GM18907 (cell line): ENCODE data around the gene TCTN1.
"Not testable (repeated sequence)": the region's sequence is repeated elsewhere in the genome, so short reads cannot be mapped to it uniquely, and the experiment has no call there.

Source experiments
- ATAC-seq: cut with Tn5 transposase; IDR thresholded peaks from one replicate; pipeline ENCODE4 v1.9.1; 2021; ENCODE audit warnings: mild to moderate bottlenecking, moderate library complexity; ENCODE audit not compliant: unreplicated experiment

TCTN1 gene

DNA sequence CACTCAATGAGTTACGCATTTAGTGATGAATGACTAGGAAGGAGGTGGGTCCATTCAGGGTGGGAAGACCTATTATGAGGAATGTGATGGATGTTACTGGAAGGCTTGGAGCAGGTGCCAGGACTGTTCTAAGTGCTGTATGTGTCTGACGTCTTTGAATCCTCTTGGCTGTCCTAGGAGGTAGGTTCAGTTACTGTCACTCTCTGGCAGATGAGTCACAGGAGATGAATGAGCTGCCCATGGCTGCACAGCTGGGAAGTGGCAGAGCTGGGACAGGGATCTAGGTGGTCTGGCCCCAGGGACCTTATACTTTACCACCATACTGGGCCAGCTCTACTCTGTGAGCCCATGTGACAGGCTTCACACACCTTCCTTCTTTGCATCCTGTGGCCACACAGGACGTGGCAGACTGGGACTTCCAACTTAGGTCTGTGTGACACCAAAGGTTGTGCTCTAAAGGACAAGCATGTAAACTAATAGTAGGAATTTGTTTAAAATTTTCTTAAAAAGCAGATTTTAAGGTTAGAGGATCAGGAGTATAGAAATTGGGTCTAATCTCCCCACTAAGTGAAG lies 24.0 kb downstream of the TCTN1 start:
- no peak for ATAC-seq

DNA sequence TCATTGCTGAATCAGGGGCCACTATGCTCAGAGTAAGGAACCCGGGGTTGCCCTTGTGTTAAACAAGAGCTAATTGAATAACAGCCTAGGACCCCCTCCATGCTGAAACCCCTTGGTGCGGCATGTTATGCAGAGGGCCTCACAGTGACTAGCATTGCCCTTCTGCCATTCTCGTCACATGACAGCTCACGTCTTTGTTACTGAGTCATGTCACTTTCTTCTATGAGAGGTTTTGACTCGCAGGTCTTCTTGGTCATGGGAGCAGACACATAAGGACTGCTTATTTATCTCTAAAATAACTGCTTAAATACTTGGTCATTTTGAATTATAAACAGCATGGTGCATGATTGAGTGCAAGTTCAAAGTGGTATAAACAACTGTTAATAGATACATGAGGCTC lies 24.9 kb downstream of the TCTN1 start:
- no peak for ATAC-seq

DNA sequence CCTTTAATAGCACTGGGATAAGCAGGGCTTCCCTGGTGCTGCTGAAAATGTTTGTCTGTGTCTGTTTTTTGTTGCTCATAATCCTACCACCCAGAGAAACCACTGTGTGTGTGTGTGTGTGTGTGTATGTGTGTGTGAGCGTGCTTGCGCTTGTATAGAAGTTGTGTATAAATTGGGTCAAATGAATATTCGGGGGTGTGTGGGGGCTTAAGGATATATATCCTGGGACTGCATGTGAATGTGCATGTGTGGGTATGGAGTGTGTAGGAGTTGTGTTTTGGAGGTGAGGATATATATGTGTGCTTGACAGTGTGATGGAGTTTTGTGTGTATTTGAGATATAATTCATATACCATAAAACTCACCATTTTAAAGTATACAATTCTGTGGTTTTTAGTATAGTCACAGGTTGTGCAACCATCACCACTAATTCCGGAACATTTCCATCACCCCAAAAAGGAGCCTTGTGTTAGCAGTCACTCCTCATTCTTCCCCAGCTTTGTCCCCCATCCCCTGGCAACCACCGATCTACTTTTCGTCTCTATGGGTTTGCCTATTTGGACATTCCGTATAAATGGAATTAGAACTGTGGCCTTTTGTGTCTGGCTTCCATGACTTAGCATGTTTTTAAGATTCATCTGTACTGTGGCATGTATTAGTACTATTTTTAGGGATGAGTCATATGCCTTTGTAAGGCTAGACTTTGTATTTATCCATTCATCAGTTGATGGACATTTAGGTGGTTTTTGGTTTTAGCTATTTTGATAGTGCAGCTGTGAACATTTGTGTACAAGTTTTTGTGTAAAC lies 25.6 kb downstream of the TCTN1 start:
- no peak for ATAC-seq

DNA sequence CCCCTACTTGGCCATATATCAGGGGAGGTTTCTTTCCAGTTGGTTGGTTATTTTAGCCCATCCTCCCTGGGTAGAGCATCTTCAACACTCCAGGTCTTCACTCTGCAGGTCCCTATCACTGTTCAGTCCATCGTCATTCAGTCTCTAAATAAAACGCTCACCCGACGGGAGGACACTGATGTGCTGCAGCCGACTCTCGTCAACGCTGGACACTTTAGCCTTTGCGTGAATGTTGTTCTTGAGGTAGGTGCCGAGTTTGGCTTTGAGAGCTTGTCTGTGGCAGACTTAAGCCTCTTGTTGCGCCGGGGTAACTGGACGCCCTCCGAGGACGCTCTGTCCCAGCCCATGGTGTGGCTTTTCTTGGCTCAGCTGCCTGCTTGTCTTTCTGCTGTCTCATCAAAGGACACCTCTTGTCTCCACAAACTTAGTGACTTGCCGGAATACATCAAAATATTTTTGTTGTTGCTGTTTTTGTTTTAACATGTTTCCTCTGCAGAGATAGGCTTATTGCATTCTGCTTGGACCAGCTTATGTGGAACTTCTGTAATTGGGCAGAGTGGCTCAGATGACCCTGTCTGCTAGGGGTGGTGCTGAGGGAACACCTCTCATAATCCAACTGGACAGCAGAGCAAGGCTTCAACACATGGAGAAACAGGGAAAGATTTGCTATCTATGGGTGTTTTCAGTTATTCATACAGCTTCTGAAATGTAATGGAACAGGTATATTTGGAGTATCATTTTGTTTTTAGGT lies 26.5 kb downstream of the TCTN1 start:
- ATAC-seq = no peak

DNA sequence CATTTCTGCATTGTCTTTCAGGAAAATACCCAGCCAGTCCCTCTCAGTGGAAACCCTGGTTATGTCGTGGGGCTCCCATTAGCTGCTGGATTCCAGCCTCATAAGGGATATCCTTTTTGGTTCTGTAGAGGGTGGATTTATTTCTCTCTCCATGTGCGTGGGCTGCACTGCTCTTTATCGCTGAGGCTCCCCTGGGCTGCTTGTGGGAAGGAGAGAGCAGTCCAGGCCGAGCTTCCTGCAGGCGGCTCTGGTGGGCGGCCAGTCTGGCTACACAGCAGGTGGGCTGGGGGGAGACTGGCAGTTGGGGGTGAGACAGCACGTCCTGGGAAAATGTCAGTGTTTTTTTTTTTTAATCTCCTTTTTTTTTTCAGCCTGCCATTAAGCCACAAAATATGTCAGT lies 27.6 kb downstream of the TCTN1 start:
- ATAC-seq = no peak

DNA sequence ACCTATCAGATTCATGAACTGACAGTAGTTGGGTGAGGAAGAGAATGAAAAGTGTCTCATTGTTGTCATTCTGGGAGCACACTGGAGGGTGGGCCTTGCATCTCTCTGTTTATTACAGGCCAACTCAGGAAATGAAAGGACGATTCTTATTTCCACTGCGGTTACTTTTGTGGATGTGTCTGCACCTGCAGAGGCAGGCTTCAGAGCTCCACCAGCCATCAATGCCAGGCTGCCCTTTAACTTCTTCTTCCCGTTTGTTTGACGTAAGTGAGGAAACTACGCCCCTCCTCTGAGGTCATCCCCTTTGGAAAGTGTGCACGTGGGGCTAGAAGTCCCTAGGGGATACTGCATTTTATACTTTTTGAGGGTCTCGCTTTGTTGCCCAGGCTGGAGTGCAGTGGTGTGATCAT lies 33.7 kb downstream of the TCTN1 start:
- no peak for ATAC-seq

DNA sequence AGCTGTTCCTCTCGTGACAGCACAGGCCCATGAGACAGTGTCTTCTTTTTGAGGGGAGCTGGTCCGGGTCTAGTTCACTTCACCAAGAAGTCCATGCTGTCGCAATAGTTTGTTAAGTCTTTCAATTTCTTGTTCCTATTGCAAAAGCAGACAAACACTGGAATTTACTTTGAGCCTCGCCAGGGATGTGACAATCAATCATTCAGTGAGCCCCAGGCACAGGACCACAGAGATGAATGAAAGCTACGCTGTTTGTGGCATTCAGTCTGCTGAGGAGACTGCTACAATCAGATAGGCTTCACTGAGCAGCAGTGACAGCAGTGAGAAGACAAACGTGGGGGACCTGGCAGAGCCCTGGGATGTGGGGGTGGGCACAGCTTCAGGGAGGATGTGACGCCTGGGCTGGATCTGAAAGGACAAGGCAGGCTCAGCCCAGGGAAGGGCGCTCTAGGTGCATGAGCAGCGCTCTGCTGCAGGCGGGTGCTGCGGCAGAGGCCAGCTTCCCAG lies 35.5 kb downstream of the TCTN1 start:
- ATAC-seq = no peak

DNA sequence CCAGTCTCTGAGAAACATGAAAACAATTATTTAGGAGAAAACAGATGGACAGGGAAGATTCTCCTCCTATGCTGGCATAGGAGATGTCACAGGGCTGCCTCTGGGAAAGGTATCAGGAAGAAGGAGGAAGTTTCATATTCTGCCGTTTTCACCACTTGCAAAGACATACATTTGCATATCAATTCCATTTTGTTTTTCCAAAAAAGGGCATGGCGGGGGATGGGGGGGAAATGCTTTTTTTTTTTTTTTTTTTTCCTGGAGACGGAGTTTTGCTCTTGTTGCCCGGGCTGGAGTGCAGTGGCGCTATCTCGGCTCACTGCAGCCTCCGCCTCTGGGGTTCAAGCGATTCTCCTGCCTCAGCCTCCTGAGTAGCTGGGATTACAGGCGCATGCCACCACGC lies 40.3 kb downstream of the TCTN1 start:
- ATAC-seq = not testable (repeated sequence)

DNA sequence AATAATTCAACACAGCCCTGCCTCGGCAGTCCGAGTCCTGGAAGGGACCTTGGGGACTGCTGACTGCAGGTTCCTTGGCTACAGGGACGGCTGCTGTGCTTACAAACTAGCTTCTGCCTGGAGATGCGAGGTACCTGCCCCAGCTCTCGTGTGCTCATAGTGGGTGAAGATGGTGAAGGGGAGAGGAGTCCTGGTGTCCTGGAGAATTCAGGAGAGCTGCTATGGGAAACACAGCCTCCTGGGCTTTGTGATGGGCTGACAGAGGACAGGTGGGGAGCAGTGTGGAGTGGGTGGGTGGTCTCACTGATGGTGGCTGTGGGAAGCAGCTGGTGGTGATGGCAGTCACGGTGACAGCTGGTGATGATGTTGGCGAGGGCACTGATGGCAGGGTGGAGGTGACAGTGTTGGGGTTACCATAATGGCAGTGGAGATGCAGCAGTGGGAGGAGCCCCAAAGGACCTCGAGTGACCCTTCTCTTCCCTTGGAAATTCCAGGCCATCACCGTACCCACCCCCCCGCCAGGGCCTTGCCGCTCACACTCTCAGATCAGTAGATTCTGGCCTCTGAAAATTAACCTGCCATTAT lies 42.2 kb downstream of the TCTN1 start:
- ATAC-seq = no peak

DNA sequence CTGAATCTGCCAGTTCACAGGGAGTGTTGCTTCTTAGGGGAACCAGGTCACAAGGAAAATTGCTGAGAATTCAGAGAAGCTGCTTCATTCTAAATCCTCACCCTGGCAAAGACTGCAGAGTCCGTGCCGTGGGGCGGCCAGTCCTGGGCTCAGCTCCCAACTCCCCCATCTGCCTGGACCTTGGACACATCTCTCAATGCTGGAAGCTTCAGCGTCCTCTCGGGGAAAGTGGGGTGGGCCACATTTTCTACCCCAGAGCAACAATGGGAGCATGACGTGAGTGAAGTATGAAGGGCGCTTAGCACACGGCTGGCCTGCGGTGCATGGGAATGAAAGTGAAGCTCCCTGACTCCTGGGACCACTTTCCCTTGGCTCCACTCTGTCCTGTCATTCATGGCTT lies 43.8 kb downstream of the TCTN1 start:
- ATAC-seq = no peak

DNA sequence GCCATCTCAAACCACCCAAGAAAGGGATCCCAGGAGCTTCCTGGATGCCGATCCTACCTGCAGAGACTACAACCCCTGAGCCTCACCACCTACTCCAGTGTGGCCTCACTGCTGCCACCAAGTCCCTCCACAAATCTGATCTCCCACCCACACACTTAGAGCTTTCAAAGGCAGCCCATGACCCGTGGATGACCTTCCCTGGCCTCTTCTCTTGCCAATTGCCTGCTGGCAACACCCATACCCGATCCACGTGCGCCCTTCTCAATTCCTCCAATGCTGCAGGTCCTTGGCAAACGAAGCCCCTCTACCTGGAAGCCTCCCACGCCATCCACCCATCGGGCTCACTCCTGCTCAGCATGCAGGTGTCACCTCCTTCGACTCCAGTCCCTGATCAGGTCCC lies 44.3 kb downstream of the TCTN1 start:
- ATAC-seq = no peak

DNA sequence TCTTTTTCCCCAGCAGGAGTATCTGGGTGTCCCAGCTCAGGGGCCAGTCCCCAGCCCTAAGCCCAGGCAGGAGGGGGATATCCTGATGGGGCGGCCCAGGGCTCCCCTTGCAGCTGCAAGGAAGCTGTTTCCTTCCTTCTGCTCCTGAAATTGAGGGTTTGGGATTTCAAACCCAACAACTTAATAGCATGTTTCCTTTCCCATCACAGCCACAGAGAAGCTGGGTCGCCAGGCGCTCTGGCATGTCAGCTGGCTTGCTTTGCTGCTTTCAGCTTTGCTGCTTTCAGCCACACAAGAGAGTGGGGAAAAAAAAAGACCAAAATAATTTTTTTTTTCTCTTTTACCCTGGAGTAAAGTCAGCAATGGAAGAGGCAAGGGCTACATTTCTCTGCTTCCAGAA lies 44.9 kb downstream of the TCTN1 start:
- ATAC-seq = no peak

DNA sequence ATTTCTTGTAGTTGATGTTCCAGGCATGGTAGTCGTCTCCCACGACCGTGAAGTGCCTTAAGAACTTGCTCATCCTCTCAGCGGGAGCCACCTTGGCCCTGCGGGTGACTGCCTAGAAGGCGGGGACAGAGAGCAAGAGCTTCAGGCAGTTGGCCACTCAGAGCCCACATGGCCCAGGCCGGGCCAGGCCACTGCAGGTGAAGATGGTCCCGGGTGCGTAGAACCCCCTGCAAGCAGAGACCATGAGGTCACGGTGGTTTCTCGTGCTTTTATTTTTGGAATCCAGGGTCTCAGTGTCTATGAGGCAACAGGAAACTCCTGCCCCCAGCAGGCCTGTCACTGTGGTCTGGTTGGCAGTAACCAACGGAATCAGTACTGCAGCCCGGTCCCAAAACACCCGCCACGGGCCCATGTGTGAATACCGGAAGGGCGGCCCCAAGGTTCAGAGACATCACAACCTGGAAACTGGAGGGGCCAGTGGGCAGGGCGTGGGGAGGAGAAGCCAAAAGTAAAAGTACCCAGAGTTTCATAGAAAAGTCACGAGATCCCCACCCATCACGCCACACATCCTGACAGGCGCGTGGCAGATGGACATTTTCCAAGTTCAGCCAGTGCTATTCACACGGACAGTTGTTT lies 47.5 kb downstream of the TCTN1 start:
- peak; percentile 88 for ATAC-seq

DNA sequence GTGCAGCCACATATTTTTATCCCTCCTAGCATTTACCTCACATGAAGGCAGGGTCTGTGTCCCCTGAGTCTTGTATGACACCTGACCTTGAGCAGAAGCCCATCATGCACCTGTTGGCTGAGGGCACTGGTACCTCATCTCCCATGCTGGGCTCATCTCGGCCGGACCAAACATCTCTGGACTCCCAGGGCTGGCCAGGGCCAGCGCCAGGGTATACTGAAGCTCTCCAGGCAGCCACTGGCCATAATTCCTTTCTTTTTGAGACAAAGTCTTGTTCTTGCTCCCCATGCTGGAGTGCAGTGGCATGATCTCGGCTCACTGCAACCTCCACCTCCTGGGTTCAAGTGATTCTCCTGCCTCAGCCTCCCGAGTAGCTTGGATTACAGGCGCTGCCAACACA lies 53.0 kb downstream of the TCTN1 start:
- ATAC-seq = no peak

DNA sequence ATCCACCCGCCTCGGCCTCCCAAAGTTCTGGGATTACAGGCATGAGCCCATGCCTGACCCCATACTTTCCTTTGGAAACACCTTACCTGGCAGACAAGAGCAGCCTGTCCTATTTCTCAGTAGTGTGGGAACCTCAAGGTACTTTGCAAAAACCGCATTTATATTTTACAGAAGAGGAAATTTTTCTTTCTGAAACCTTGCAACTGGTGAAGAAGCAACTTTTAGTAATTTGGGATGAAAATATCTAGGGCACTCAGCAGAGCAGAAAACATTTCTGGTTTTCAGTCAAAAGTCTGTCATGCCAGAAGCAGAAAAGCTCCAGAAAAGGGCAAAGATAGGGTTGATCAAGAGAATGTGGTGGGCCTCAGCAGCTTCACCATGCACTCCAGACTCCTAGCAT lies 53.7 kb downstream of the TCTN1 start:
- ATAC-seq = no peak

DNA sequence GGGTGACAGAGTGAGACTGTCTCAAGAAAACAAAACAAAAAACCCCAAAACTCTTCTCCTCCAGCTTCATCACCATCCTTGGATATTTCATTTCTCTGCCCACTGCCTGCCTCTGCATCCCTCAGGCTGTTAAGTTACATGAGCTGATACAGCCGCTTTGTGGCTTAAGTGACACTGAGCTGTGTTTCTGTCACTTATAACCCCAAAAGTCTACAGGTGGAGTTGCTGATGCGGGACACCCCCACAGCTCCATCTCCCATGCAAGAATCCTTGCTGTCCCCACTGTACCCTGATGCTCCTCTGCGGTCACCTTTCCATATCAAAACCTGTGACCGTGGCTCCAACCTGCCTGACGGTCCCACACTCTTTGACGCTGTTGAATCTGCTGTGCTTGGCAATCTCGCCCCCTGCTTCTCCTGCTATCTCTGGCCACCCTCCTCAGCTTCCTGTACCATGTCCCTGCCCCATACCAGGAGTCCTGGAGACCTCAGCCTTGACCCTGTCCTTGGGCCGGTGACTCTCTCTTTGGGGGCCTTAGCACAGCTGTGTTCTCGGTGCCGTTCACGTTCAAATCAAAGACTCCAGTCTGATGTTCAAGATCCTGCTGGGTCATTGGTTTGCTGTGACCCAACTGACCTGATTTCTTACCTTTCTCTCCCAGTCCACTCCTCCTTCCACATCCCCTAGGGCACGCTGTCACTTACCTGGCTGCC lies 54.7 kb downstream of the TCTN1 start:
- no peak for ATAC-seq

DNA sequence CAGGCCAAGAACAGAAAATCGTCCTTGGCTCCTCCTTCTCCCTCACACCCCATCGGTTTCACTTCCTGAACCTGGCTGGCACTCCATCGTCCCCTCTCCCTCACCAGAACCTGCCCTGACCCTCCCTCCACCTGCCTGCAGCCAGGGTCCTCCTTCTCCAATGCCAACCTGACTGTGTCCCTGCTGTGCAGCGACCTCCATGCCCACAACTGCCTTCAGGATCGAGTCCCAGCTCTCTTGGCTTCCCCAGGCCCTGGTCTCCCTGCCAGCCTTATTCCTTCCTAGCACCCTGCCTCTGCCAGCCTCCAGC lies 55.2 kb downstream of the TCTN1 start:
- peak; percentile 39 for ATAC-seq

DNA sequence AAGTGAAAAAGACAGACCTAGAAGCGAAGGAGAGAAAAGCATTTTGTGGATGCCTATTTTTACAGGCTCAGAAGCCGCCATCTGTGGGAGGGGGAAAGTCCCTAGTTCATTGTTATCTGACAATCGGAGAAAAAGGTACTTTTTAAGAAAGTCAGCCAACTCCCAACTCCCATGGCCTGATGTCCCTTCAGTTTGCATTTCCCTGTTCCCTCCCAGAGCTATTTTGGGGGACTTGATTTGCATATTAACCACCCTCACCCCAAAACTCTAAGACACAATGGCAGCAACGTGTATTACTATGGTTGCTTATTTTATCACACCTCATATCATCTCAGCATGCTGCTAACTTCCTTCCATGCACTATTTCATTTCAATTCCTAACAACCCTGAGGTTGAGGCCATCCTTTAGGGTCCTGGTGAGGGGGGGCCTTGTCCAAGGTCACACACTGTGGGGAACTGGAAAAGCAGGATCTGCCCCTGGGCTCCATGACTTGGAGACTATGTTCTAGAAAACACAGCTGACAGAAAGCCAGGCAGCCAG lies 56.3 kb downstream of the TCTN1 start:
- ATAC-seq = peak; percentile 51

DNA sequence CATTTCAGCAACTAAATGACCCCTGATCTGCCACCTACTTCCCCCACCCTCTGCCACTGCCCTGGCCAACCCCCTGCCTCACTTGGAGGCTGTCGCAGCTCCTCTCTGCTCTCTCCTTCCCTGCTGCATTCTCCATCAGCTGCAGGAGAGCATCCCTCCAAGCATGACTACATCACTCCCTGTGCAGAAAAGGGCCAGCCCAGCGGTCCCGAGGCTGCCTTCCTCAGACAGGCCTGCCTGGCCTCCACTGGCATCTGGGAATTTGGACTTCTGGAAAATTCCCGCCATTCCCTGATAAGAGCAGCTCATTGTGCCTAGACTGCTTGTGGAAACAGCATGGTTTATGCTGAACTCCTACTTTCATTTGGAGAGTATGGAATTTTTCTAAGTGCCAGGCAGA lies 62.2 kb downstream of the TCTN1 start:
- no peak for ATAC-seq

DNA sequence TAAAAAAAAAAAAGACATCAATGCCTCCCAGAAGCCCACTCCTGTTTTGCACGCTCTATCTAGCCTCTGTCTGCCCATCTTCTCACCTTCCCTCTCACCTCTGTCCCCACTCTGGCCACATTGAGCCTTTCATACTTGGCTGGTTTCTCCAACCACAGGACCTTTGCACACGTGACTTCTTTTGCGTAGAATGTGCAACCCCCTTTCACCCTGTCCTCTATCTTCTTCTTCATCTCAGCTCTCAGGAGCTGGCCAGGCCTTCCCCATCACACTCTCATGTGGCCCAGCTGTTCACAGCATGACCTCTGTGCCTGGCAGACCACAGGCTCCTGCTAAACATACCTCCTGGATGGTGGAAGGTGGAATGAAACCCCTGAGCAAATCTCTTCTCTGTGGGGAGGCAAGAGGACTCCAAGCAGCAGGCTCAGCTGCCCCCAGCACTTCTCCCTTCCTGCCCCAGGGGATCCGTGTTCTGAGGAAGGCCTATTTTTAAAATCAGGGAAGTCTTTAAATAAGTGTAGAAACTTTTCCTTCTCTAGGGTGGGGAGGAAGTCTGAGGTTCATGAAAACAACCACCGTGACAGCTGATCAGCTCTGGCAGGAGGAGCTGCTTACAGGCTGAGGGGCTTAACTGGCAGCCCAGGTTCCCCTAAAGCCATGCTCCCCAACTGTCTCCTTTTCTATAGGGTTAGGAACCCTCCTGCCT lies 63.4 kb downstream of the TCTN1 start:
- ATAC-seq = peak; percentile 76
